Measurements from ENCODE around the gene VIPR1.

GRCh38 chr3:42463093-42463492 is 39.4 kb upstream of the VIPR1 start:
- no peak for TF ChIP-seq POLR2A (IDR thresholded peaks at IDR 0.05)
- TF ChIP-seq CTCF (IDR thresholded peaks at IDR 0.05), result no peak
